NCI-H2081 (cell line): ENCODE results near the gene ATP11A.
"Not testable (repeated sequence)": the region's sequence is repeated elsewhere in the genome, so short reads cannot be mapped to it uniquely, and the experiment has no call there.

Experiments used
- DNase-seq, 2 experiments: peaks; one replicate each; lab custom pipeline; 2025; lab: John Stamatoyannopoulos, UW

The ATP11A gene

DNA sequence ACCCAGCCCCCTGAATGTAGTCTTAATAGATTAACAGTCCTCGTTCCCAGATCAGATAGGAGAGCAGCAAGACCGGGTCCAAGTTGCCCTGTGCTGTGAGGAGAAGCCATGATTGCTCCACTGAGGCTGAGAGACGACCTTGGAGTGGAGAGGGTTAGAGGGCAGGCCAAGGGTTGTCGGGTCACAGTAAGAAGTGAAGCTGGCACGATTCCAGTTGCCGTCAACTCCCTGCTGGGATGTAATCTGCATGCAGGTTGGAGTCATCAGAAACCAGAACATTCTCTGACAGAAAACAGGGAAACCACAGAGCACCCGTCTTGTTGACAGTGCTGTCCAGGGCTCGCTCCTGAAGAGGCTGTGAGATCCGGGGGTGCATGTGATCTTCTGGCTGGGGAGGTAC, 19.0 kb upstream of the ATP11A start:
- no peak for DNase-seq

DNA sequence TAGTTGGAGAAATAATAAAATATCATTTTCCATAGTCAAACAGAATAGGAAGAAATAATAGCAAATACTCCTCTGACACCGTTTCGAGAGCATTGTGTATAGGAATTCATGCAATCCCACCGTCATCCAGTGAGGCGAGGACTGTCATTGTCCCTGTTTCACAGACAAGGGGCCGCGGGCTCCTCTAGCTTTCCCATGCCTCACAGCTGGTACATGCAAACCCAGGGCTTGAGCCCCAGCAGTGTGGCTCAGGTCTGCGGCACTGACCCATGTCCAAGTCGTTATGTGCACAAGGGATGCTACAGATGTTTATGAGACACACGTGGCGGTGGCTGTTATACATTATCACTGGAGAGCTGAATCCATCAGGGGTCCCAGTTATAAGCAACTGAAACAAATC, 18.5 kb upstream of the ATP11A start:
- DNase-seq, result no peak

GRCh38 chr13:112672651-112673284, 17.1 kb upstream of the ATP11A start:
- DNase-seq, result no peak

GRCh38 chr13:112674412-112675365, 15.1 kb upstream of the ATP11A start:
- peak; percentile 21 to 24 for DNase-seq

GRCh38 chr13:112675366-112675756, 14.5 kb upstream of the ATP11A start:
- no peak for DNase-seq

GRCh38 chr13:112677421-112677962, 12.3 kb upstream of the ATP11A start:
- DNase-seq, result not testable (repeated sequence)

- DNase-seq, result no peak
Measured at GRCh38 chr13:112679381-112679780, 10.5 kb upstream of the ATP11A start.

DNA sequence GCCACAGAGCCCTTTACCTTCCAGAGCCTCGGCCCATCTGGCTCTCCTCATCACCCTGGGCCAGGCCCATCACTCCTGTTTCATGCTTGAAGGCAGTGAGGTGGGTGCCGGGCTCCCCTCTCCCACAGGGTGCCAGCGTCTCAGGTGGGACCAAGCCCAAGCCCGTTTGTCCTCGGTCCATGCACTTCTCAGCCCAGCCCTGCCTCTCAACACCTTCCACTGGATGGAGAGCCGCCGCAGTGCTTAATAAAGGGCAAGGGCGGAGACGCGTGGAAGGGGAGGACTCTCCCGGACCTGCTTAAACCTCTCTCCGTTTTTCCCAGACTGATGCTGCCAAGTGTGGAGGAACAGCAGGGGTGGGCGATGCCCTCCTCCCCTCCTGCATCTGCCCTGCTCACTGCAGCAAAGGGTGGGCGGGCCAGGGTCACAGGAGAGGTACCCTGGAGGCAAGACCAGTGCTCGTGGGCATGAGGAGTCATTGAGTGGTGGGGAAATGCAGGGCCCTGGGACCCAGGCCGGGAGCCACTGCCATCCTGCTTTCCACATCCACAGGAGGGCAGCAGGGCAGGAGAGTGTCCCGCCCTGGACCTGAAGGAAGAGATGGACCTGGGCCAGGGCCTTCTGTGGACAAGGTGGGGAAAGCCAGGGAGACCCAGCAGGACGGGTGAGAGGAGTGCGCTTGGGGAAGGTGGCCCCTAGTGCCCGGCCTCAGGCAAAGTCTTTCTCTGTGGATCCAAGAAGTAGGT, 9.7 kb upstream of the ATP11A start:
- no peak for DNase-seq

DNA sequence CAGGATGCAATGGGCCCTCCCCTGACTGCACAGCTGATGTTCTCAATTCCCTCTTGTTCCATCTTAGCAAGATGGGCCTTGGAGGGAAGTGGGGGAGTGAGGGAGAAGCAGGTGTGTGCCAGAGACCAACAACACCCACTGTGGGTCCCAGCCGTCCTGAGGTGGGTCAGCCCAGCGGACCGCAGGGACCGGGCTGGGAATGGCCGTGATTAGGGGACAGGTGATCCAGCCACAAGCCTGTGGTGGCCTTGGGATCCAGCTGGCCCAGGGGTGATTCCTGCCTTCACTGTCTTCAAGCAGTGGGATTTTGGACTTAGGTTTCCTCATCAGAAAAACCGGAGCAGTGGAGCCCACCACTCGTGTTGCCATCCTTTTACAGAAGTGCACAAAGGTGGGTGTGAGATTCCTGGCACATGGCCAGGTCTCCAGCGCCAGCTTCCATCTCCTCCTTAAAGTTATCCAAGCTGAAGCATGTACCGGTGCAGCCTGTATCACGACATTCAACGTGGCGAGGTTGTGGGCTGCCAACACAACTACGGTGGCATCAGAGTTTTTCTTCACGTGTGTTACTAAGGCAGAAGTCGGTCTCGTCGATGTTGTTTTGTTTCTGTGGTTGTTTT, 9.0 kb upstream of the ATP11A start:
- no peak for DNase-seq

DNA sequence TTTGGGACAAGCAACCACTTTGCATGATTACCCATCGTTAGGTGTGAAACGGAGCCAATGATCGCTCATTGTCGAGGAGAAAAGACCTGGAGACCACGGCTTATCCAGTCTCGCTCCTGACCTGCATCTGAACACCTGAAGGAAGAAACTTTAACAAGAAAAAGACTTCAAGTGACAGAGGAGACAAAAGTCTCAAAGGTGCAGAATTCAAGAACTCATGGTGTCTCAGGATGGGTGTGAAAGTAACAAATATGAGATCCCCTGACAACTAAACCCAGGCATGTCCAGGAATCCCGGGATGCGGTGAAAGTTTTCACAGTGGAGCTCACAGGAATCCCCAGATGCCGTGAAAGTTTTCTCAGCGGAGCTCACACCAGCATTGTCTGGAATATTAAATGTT, 6.3 kb upstream of the ATP11A start:
- no peak for DNase-seq

DNA sequence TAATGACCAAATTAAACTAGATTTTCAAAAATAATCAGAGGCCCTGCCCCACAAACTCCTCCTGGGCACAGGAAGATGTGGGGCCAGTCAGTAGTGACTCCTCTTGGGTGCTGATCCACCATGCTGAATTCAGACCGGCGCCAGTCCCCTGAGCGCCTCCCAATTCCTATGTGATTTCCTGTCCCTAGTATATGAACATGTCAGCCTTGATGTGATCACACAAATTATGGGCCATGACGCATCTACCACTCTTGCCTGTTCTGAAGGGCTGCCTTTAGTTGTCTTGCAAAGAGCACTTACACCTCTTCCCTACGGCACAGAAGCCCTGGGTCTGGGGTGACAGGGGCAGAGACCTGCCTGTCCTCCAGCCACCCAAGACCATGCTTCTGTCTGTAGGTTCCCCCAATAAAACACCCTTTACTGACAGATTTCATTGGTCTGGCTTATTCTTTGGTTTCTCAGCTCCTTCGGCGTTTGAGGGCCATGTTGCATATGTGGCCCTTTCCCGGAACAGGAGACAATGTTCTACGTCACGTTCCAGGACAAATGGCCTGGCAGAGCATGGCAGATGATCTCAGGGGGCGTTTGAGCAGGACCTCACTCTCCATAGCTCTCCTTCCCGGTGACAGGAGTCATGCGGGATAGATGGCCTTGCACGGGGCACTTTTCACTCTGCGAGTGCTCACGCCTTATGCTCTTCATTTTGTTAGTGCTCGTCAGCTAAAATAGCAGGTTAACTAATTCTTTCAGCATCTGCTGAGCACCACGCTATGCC, 5.6 kb upstream of the ATP11A start:
- DNase-seq, result no peak

- DNase-seq, result not testable (repeated sequence)
Measured at GRCh38 chr13:112685189-112685805, 4.5 kb upstream of the ATP11A start.

- peak; percentile 16 to 40 for DNase-seq
Measured at GRCh38 chr13:112685896-112686295, 3.9 kb upstream of the ATP11A start.

DNA sequence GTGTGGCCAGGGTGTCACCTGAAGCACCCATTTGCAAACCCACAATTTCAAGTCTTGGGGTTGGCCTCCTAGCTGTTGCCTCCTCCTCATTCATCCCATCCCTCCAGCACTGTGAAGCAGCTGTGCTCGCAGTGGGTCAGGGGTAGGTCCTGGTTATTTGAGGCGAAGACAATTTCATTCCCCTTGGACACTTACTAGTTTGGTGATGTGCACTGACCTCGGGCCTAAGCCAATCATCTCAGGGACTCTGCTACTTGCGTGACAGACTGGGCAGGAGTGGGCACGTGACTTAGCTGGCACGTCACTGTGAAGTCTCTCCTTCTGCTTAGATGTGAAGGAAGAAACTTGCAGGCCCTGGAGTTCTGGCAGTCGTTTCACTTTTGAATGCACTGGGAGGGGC, 3.5 kb upstream of the ATP11A start:
- no peak for DNase-seq

GRCh38 chr13:112686987-112687386, 2.9 kb upstream of the ATP11A start:
- DNase-seq, result no peak

GRCh38 chr13:112687836-112688559, 1.8 kb upstream of the ATP11A start:
- no peak for DNase-seq

DNA sequence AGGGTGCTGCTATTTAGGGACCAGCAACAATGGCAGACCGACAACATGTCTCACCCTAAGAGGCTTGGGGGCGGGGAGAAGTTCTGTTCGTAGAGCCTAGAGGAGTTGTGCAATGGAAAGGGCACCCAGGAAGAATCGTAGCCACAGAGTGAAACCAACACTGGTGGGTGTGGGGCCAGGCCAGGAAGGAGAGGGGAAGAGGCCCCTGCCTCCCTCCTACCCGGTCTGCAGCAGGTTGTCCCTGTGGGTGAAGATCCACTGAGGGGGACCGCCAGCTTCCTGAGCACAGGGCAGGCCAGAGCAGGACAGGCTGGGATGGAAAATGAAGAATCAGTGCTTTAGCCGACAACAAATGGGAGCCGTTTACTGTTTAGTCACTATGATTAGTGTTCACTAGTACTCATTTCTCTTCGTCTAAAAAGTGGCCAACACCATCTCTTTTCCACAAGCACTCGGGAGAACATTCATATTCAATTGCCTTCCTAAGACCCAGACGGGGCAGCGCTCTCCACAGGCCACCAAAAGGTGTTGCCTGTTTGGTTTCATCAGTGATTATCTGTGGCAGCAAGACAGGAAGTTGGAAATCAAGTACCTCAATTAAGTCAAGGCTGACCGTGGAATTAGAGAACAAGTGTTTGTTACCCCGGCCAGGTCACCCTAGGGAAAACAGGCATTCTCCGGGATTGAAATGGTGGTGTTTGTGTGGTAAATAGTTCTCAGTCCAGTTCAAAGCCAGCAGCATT, 1.1 kb upstream of the ATP11A start:
- DNase-seq, result peak in 1 of 2 experiments; percentile 25

- DNase-seq, result peak in 1 of 2 experiments; percentile 48
Measured at GRCh38 chr13:112690283-112690929, 568 bp downstream of the ATP11A start.

GRCh38 chr13:112692104-112692503, 2.3 kb downstream of the ATP11A start:
- DNase-seq, result peak in 1 of 2 experiments; percentile 32
